HepG2 (cell line): ENCODE measurements around the gene MEI1. TPM values are rescaled to one million over a fixed set of nuclear protein-coding genes. Genes with fewer than 3 reads are reported as not detected.

Experiments
- EEA1 ChIP-seq: sonication (generic); formaldehyde crosslinking; IDR thresholded peaks from 2 replicates; pipeline ENCODE4 v1.5.1; 2020; ENCODE audit warnings: mild to moderate bottlenecking, missing genetic modification reagents, borderline replicate concordance
- MED1 ChIP-seq: sonication (generic); formaldehyde crosslinking; IDR thresholded peaks from 2 replicates; pipeline ENCODE4 v1.4.0; 2020; ENCODE audit warnings: missing genetic modification reagents
- SIN3A ChIP-seq: IDR thresholded peaks from 2 replicates; pipeline ENCODE4 v1.6.1; 2011; ENCODE audit warnings: low read depth, mild to moderate bottlenecking, control low read depth, low read length, borderline replicate concordance
- ZNF20 ChIP-seq: sonication (generic); formaldehyde crosslinking; IDR thresholded peaks from 2 replicates; pipeline ENCODE4 v1.4.0; 2020; ENCODE audit warnings: mild to moderate bottlenecking, moderate library complexity, missing genetic modification reagents
- ZNF883 ChIP-seq: sonication (generic); formaldehyde crosslinking; IDR thresholded peaks from 2 replicates; pipeline ENCODE4 v1.5.1; 2020; ENCODE audit warnings: mild to moderate bottlenecking, missing genetic modification reagents; ENCODE audit errors: not compliant biosample characterization
- polyA plus RNA-seq, 8 experiments: library from polyadenylated mRNA; depleted of rRNA in 3 of 8; stranded (reverse) in 7 of 8; unstranded in 1 of 8; fragments of >200 nt; fragmentation: Illumina TruSeq in 4 of 8; extraction: Trizol in 4 of 8; gene quantifications; 2 replicates each; pipeline versions ENCODE4 v1.2.1 to v1.2.3, GENCODE V29; 2011 to 2016; ENCODE audit warnings: low read depth in 4 of 8, missing spikeins in 1 of 8, mixed read lengths in 1 of 8; ENCODE audit not compliant: insufficient read depth in 1 of 8
- total RNA-seq, 5 experiments: library from RNA; depleted of rRNA; stranded (reverse); fragments of >200 nt; fragmentation: Illumina TruSeq; extraction: Trizol; gene quantifications; 2 replicates each; pipeline ENCODE4 v1.2.3, GENCODE V29; 2016; ENCODE audit warnings: low read depth in 1 of 5
- TF ChIP-seq, protein P1 (sequence below): IDR thresholded peaks from 2 replicates; pipeline ENCODE4 v1.6.1; 2016; ENCODE audit warnings: low read depth, missing genetic modification reagents, missing compliant biosample characterization
- TF ChIP-seq, protein P2 (sequence below): sonication (generic); formaldehyde crosslinking; IDR thresholded peaks from 2 replicates; pipeline ENCODE4 v1.5.0; 2020; ENCODE audit warnings: missing genetic modification reagents
- TF ChIP-seq, protein P3 (sequence below): fragments of 450-650 bp; IDR thresholded peaks from 2 replicates; pipeline ENCODE4 v1.6.1; 2017
- TF ChIP-seq, protein P4 (sequence below): sonication (generic); formaldehyde crosslinking; IDR thresholded peaks from 2 replicates; pipeline ENCODE4 v1.4.0; 2020; ENCODE audit warnings: mild to moderate bottlenecking, missing genetic modification reagents
- TF ChIP-seq, protein P5 (sequence below): sonication (generic); formaldehyde crosslinking; IDR thresholded peaks from 2 replicates; pipeline ENCODE4 v1.5.0; 2020; ENCODE audit warnings: missing genetic modification reagents, mild to moderate bottlenecking, borderline replicate concordance

Gene MEI1
- total and polyA plus RNA-seq, 2 of the 13 experiments (the other 11 are each of a cell fraction or from before 2014, with no cell fraction given), result 0.75 to 1.9 TPM

DNA sequence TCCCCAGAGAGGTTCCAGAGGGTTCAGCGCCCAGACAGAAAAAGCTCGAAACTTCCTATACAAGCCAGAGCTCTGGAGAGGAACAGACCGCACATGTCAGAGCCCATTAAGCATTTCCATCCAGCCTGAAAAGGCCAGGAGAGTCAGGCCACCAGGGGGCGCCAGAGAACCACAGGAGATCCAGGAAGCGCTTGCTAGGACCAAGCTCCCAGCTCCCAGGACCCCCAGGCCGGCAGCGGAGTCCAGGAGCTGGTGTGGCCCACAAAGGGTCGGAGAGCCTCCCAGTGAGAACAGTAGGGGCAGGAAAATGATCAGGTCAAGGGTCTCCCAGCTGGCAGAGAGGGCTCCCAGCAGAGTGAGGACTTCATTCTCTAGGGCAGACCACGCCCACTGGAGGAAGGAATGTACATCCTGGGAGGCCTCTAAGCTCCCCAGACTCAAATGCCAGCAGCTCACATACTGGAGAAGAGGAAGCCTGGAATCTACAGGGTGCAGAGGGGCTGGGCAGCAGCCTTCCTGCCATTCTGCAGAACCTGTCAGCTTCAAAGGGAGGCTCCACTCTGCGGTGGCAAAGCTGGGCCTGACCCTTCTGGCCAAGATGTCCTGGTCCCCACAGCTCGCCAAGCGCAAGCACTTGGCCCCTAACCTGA, 2.1 kb upstream of the MEI1 start (continued):
- TF ChIP-seq, protein P1, sequence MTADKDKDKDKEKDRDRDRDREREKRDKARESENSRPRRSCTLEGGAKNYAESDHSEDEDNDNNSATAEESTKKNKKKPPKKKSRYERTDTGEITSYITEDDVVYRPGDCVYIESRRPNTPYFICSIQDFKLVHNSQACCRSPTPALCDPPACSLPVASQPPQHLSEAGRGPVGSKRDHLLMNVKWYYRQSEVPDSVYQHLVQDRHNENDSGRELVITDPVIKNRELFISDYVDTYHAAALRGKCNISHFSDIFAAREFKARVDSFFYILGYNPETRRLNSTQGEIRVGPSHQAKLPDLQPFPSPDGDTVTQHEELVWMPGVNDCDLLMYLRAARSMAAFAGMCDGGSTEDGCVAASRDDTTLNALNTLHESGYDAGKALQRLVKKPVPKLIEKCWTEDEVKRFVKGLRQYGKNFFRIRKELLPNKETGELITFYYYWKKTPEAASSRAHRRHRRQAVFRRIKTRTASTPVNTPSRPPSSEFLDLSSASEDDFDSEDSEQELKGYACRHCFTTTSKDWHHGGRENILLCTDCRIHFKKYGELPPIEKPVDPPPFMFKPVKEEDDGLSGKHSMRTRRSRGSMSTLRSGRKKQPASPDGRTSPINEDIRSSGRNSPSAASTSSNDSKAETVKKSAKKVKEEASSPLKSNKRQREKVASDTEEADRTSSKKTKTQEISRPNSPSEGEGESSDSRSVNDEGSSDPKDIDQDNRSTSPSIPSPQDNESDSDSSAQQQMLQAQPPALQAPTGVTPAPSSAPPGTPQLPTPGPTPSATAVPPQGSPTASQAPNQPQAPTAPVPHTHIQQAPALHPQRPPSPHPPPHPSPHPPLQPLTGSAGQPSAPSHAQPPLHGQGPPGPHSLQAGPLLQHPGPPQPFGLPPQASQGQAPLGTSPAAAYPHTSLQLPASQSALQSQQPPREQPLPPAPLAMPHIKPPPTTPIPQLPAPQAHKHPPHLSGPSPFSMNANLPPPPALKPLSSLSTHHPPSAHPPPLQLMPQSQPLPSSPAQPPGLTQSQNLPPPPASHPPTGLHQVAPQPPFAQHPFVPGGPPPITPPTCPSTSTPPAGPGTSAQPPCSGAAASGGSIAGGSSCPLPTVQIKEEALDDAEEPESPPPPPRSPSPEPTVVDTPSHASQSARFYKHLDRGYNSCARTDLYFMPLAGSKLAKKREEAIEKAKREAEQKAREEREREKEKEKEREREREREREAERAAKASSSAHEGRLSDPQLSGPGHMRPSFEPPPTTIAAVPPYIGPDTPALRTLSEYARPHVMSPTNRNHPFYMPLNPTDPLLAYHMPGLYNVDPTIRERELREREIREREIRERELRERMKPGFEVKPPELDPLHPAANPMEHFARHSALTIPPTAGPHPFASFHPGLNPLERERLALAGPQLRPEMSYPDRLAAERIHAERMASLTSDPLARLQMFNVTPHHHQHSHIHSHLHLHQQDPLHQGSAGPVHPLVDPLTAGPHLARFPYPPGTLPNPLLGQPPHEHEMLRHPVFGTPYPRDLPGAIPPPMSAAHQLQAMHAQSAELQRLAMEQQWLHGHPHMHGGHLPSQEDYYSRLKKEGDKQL (CRISPR knock-in tag), result no peak
- TF ChIP-seq, protein P2, sequence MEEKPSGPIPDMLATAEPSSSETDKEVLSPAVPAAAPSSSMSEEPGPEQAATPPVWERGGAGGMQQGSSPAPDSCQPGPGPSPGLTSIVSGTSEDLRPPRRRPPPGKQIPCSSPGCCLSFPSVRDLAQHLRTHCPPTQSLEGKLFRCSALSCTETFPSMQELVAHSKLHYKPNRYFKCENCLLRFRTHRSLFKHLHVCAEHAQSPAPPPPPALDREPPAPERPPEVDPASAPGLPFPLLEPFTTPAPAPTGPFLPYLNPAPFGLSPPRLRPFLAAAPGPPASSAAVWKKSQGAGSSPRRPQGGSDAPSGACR (CRISPR knock-in tag), result no peak
- TF ChIP-seq ZNF883, result no peak
- TF ChIP-seq, protein P3, sequence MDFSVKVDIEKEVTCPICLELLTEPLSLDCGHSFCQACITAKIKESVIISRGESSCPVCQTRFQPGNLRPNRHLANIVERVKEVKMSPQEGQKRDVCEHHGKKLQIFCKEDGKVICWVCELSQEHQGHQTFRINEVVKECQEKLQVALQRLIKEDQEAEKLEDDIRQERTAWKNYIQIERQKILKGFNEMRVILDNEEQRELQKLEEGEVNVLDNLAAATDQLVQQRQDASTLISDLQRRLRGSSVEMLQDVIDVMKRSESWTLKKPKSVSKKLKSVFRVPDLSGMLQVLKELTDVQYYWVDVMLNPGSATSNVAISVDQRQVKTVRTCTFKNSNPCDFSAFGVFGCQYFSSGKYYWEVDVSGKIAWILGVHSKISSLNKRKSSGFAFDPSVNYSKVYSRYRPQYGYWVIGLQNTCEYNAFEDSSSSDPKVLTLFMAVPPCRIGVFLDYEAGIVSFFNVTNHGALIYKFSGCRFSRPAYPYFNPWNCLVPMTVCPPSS, result no peak
- TF ChIP-seq EEA1 (CRISPR knock-in tag), result no peak
- TF ChIP-seq SIN3A, result no peak
- 0 out of 2 replicates have a peak, but pooled peaks have one; percentile 20 for TF ChIP-seq MED1
- TF ChIP-seq, protein P4, sequence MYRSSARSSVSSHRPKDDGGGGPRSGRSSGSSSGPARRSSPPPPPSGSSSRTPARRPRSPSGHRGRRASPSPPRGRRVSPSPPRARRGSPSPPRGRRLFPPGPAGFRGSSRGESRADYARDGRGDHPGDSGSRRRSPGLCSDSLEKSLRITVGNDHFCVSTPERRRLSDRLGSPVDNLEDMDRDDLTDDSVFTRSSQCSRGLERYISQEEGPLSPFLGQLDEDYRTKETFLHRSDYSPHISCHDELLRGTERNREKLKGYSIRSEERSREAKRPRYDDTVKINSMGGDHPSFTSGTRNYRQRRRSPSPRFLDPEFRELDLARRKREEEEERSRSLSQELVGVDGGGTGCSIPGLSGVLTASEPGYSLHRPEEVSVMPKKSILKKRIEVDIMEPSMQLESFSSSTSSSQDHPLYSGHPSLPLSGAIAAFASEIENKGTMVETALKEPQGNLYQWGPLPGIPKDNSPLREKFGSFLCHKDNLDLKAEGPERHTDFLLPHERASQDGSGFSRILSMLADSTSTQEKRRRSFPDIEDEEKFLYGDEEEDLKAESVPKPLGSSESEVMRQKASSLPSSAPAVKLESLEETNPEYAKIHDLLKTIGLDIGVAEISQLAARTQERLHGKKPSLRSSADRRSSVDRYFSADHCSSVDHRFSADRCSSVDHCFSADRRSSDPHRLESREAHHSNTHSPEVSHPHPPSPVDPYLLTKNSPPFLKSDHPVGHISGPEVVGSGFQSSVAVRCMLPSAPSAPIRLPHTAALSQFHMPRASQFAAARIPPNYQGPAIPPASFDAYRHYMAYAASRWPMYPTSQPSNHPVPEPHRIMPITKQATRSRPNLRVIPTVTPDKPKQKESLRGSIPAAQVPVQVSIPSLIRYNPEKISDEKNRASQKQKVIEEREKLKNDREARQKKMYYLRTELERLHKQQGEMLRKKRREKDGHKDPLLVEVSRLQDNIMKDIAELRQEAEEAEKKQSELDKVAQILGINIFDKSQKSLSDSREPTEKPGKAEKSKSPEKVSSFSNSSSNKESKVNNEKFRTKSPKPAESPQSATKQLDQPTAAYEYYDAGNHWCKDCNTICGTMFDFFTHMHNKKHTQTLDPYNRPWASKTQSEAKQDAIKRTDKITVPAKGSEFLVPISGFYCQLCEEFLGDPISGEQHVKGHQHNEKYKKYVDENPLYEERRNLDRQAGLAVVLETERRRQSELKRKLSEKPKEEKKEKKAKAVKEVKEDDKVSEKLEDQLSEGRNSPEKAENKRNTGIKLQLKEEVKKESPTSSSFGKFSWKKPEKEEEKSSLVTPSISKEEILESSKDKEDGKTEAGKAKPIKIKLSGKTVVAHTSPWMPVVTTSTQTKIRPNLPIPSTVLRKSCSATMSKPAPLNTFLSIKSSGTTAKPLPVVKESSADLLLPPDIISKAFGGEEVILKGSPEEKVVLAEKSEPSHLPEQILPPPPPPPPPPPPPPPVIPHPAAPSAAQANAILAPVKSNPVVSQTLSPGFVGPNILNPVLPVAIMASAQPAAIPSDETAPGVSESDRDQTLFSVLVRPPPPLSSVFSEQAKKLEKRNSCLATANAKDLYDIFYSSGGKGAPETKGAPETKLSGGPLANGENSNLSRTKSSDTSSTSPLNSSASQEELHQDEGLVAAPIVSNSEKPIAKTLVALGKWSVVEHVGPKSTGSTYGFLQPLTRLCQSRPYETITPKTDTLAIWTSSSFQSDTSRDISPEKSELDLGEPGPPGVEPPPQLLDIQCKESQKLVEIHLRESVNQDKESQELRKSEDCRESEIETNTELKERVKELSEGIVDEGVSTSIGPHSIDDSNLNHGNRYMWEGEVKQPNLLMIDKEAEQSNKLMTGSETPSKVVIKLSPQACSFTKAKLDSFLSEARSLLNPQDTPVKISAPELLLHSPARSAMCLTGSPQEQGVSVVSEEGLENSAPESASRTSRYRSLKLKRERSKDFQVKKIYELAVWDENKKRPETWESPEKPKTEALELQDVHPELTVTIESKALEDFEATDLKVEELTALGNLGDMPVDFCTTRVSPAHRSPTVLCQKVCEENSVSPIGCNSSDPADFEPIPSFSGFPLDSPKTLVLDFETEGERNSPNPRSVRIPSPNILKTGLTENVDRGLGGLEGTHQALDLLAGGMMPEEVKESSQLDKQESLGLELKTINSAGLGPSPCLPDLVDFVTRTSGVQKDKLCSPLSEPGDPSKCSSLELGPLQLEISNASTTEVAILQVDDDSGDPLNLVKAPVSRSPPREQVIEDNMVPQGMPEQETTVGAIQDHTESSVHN (CRISPR knock-in tag), result no peak
- no peak for TF ChIP-seq ZNF20 (CRISPR knock-in tag)
- TF ChIP-seq, protein P5, sequence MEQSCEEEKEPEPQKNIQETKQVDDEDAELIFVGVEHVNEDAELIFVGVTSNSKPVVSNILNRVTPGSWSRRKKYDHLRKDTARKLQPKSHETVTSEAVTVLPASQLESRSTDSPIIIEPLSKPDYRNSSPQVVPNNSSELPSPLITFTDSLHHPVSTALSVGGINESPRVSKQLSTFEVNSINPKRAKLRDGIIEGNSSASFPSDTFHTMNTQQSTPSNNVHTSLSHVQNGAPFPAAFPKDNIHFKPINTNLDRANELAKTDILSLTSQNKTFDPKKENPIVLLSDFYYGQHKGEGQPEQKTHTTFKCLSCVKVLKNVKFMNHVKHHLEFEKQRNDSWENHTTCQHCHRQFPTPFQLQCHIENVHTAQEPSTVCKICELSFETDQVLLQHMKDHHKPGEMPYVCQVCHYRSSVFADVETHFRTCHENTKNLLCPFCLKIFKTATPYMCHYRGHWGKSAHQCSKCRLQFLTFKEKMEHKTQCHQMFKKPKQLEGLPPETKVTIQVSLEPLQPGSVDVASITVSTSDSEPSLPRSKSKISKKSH, result no peak
